T-helper 17 cell (primary cell): ENCODE results near the gene LTA4H. TPM values are rescaled to one million over a fixed set of nuclear protein-coding genes. Genes with fewer than 3 reads are reported as not detected.

ENCODE experiments used
- ATAC-seq: fragments of 150-1000 bp; cut with Tn5 transposase; 2 replicates; pipeline ENCODE4 v1.10.0; 2021; ENCODE audit warnings: mild to moderate bottlenecking, moderate library complexity
- DNase-seq, 3 donors: peaks; one replicate each; pipeline versions ENCODE4 v3.0.0 to v3.0.0-alpha.2; 2020 to 2021
- H3K9me3 ChIP-seq: one replicate; pipeline ENCODE4 v1.7.0; 2013; ENCODE audit warnings: low read length, mild to moderate bottlenecking; ENCODE audit not compliant: control insufficient read depth, poor library complexity, severe bottlenecking
- H3K27ac Mint-ChIP-seq: one replicate; pipeline ENCODE4 v1.8.0; 2022; ENCODE audit warnings: mild to moderate bottlenecking, moderate library complexity, mixed read lengths
- H3K27me3 Mint-ChIP-seq: one replicate; pipeline ENCODE4 v1.8.0; 2022; ENCODE audit warnings: mixed read lengths
- H3K36me3 Mint-ChIP-seq: one replicate; pipeline ENCODE4 v1.8.0; 2022; ENCODE audit warnings: low read depth, mixed read lengths
- H3K4me1 Mint-ChIP-seq: one replicate; pipeline ENCODE4 v1.8.0; 2022; ENCODE audit warnings: mild to moderate bottlenecking, mixed read lengths
- H3K4me3 Mint-ChIP-seq: one replicate; pipeline ENCODE4 v1.8.0; 2022; ENCODE audit warnings: mild to moderate bottlenecking, moderate library complexity, mixed read lengths
- total RNA-seq, 4 donors: library from RNA in 2 of 4; stranded (reverse) in 2 of 4; gene quantifications; one replicate each; pipeline ENCODE4 v1.2.3 and lab custom pipeline; 2022 to 2026

The LTA4H gene
- total RNA-seq, 2 donors from 2014 or later, result 44.5 to 60.5 TPM

GRCh38 chr12:95967301-95967700 lies 68.1 kb downstream of the LTA4H start:
- H3K9me3 ChIP-seq, result no peaks in the 10 kb centered on the region
- Mint-ChIP-seq H3K27ac (no peak overlapping the region), H3K27me3 (no peaks in the 10 kb centered on the region), H3K36me3 (peaks cover 5% of the 10 kb centered on the region), H3K4me1 (no peaks in the 10 kb centered on the region), H3K4me3 (no peak overlapping the region)
- DNase-seq, result no peak
- ATAC-seq, result no peak

GRCh38 chr12:95966287-95966870 lies 69.0 kb downstream of the LTA4H start:
- ATAC-seq (no peak), DNase-seq (no peak)
- H3K27ac Mint-ChIP-seq, result no peak overlapping the region
- H3K9me3 ChIP-seq, result no peaks in the 10 kb centered on the region
- H3K27me3 Mint-ChIP-seq, result no peaks in the 10 kb centered on the region
- H3K4me3 Mint-ChIP-seq, result no peak overlapping the region
- H3K36me3 Mint-ChIP-seq, result peaks cover 5% of the 10 kb centered on the region
- no peaks in the 10 kb centered on the region for H3K4me1 Mint-ChIP-seq

- Mint-ChIP-seq H3K4me1 (no peaks in the 10 kb centered on the region), H3K4me3 (no peak overlapping the region), H3K36me3 (peaks cover 5% of the 10 kb centered on the region), H3K27ac (no peak overlapping the region), H3K27me3 (no peaks in the 10 kb centered on the region)
- DNase-seq (no peak), ATAC-seq (no peak)
- H3K9me3 ChIP-seq, result no peaks in the 10 kb centered on the region
These were observed 72.3 kb downstream of the LTA4H start for GRCh38 chr12:95963096-95963495.

- DNase-seq (no peak), ATAC-seq (no peak)
- Mint-ChIP-seq H3K4me1 (no peaks in the 10 kb centered on the region), H3K27ac (no peak overlapping the region), H3K4me3 (no peak overlapping the region), H3K36me3 (peaks cover 5% of the 10 kb centered on the region), H3K27me3 (no peaks in the 10 kb centered on the region)
- H3K9me3 ChIP-seq, result no peaks in the 10 kb centered on the region
These were observed 73.2 kb downstream of the LTA4H start for GRCh38 chr12:95962222-95962621.

GRCh38 chr12:95960241-95960640 lies 75.1 kb downstream of the LTA4H start:
- H3K36me3 Mint-ChIP-seq, result no peaks in the 10 kb centered on the region
- no peaks in the 10 kb centered on the region for H3K27me3 Mint-ChIP-seq
- H3K4me3 Mint-ChIP-seq, result no peak overlapping the region
- H3K27ac Mint-ChIP-seq, result no peak overlapping the region
- no peaks in the 10 kb centered on the region for H3K9me3 ChIP-seq
- DNase-seq (no peak), ATAC-seq (no peak)
- H3K4me1 Mint-ChIP-seq, result no peaks in the 10 kb centered on the region

GRCh38 chr12:95959107-95959506 lies 76.3 kb downstream of the LTA4H start:
- no peaks in the 10 kb centered on the region for H3K36me3 Mint-ChIP-seq
- no peak overlapping the region for H3K4me3 Mint-ChIP-seq
- no peaks in the 10 kb centered on the region for H3K4me1 Mint-ChIP-seq
- ATAC-seq, result no peak
- no peak overlapping the region for H3K27ac Mint-ChIP-seq
- no peak for DNase-seq
- no peaks in the 10 kb centered on the region for H3K27me3 Mint-ChIP-seq
- no peaks in the 10 kb centered on the region for H3K9me3 ChIP-seq

GRCh38 chr12:95956557-95957145 lies 78.7 kb downstream of the LTA4H start:
- H3K4me3 Mint-ChIP-seq, result no peak overlapping the region
- no peaks in the 10 kb centered on the region for H3K36me3 Mint-ChIP-seq
- no peaks in the 10 kb centered on the region for H3K9me3 ChIP-seq
- H3K27ac Mint-ChIP-seq, result no peak overlapping the region
- no peak for DNase-seq
- no peak for ATAC-seq
- no peaks in the 10 kb centered on the region for H3K4me1 Mint-ChIP-seq
- H3K27me3 Mint-ChIP-seq, result no peaks in the 10 kb centered on the region

GRCh38 chr12:95955549-95956159 lies 79.7 kb downstream of the LTA4H start:
- ATAC-seq, result no peak
- Mint-ChIP-seq H3K4me1 (no peaks in the 10 kb centered on the region), H3K4me3 (no peak overlapping the region), H3K27me3 (no peaks in the 10 kb centered on the region), H3K27ac (no peak overlapping the region), H3K36me3 (no peaks in the 10 kb centered on the region)
- DNase-seq, result no peak
- no peaks in the 10 kb centered on the region for H3K9me3 ChIP-seq

GRCh38 chr12:95953000-95953399 lies 82.4 kb downstream of the LTA4H start:
- DNase-seq, result no peak
- no peak for ATAC-seq
- Mint-ChIP-seq H3K4me3 (no peak overlapping the region), H3K36me3 (no peaks in the 10 kb centered on the region), H3K27me3 (no peaks in the 10 kb centered on the region), H3K27ac (no peak overlapping the region), H3K4me1 (no peaks in the 10 kb centered on the region)
- H3K9me3 ChIP-seq, result no peaks in the 10 kb centered on the region

GRCh38 chr12:95951515-95951914 lies 83.9 kb downstream of the LTA4H start:
- H3K36me3 Mint-ChIP-seq, result no peaks in the 10 kb centered on the region
- no peak overlapping the region for H3K4me3 Mint-ChIP-seq
- no peak overlapping the region for H3K27ac Mint-ChIP-seq
- no peaks in the 10 kb centered on the region for H3K27me3 Mint-ChIP-seq
- DNase-seq (no peak), ATAC-seq (no peak)
- H3K4me1 Mint-ChIP-seq, result no peaks in the 10 kb centered on the region
- no peaks in the 10 kb centered on the region for H3K9me3 ChIP-seq

Other genes starting within 250 kb of the LTA4H start
- 1 to 10 TPM; 4.8 to 7.6 TPM for gene NTN4, start 244.8 kb downstream of the LTA4H start, total RNA-seq
- gene SNRPF, start 176.6 kb downstream of the LTA4H start, total RNA-seq, result 10 to 100 TPM; 30.2 to 43.0 TPM
- gene CCDC38, start 93.0 kb downstream of the LTA4H start, total RNA-seq, result under 1 TPM in 1 of 2 donors, not detected in 1; 0.10 TPM
- gene AMDHD1, start 92.3 kb downstream of the LTA4H start, total RNA-seq, result 1 to 10 TPM in 1 of 2 donors, under 1 TPM in 1; 0.47 to 1.1 TPM
- gene HAL, start 39.2 kb downstream of the LTA4H start, total RNA-seq, result 1 to 10 TPM in 1 of 2 donors, under 1 TPM in 1; 0.94 to 2.3 TPM
- 10 to 100 TPM; 68.8 to 71.2 TPM for gene ELK3, start 158.8 kb upstream of the LTA4H start, total RNA-seq